Activated CD4-positive, alpha-beta T cell treated with anti-CD3 and anti-CD28 coated beads for 48 hours (primary cell): Measurements from ENCODE around the gene CABP2.

Experiments used
- DNase-seq: peaks from one replicate; pipeline ENCODE4 v3.0.0-alpha.2; 2020

Gene CABP2

GRCh38 chr11:67470337-67471002 is 52.8 kb downstream of the CABP2 start:
- no peak for DNase-seq

DNA sequence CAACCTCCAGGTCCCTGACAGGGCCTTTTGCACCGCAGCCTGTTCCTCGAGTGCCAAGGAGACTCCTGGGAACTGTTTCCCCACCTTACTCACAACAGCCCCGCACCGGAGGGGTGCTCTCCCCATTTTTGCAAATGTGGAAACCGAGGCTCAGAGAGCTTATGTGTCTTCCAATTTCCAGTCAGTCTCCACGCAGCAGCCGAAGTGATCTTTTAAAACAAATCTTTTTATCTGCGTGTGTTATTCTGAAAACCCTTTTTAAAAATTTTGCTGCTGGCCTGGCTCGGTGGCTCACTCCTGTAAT is 53.8 kb downstream of the CABP2 start:
- DNase-seq: no peak
